Lower lobe of right lung (tissue), 2 donors: ENCODE results near the gene FADS1. TPM values are rescaled to one million over a fixed set of nuclear protein-coding genes. Genes with fewer than 3 reads are reported as not detected.

ENCODE experiments used
- ATAC-seq, 2 donors: fragments of 200-7000 bp; cut with Tn5 transposase; one replicate each; pipeline ENCODE4 v1.9.1; 2020 to 2022; ENCODE audit warnings: mild to moderate bottlenecking in 2 of 2, moderate library complexity in 2 of 2
- DNase-seq: peaks from one replicate; pipeline ENCODE4 v3.0.0-alpha.2; 2020
- H3K27ac ChIP-seq: fragments of 200-600 bp; one replicate; pipeline ENCODE4 v1.8.0; 2022
- H3K27me3 ChIP-seq: fragments of 200-600 bp; one replicate; pipeline ENCODE4 v1.8.0; 2022; ENCODE audit warnings: low read depth
- H3K36me3 ChIP-seq: fragments of 200-600 bp; one replicate; pipeline ENCODE4 v1.8.0; 2022; ENCODE audit warnings: mild to moderate bottlenecking
- H3K4me1 ChIP-seq: fragments of 200-600 bp; one replicate; pipeline ENCODE4 v1.8.0; 2022
- H3K4me3 ChIP-seq: fragments of 200-600 bp; one replicate; pipeline ENCODE4 v1.8.0; 2022; ENCODE audit warnings: mild to moderate bottlenecking
- H3K9me3 ChIP-seq: fragments of 200-600 bp; one replicate; pipeline ENCODE4 v1.8.0; 2022
- CTCF ChIP-seq: fragments of 200-600 bp; IDR thresholded peaks from one replicate; pipeline ENCODE4 v1.8.0; 2022; ENCODE audit warnings: antibody characterized with exemption, mild to moderate bottlenecking
- intact Hi-C: fragments of 100-400 bp; cut with DNase I; formaldehyde crosslinking; loops from one replicate; pipeline ENCODE4 v1.11.0; 2022
- total RNA-seq: library from RNA; stranded (reverse); fragmentation: NEBNext Ultra II Directional; extraction: Animal tissue kit (Norgen Biotek cat#: 25700); gene quantifications from one replicate; pipeline ENCODE4 v1.2.1, GENCODE V29; 2021
- donor health status: DM: no; HTN: yes; CAD: no; lungs with severe emphysema.

FADS1 gene
- total RNA-seq, 1 donor from 2014 or later = 63.6 TPM

- Histone ChIP-seq H3K9me3 (no peaks in the 10 kb centered on the region), H3K36me3 (no peaks in the 10 kb centered on the region), H3K4me3 (peak overlapping the region; percentile 67), H3K27ac (peak overlapping the region; percentile 85), H3K27me3 (peaks cover 17% of the 10 kb centered on the region), H3K4me1 (peaks cover 40% of the 10 kb centered on the region)
- intact Hi-C loops = no loop called here
- TF ChIP-seq CTCF = no peak
- peak in 1 of 2 donors; percentile 1 for ATAC-seq
- no peak for DNase-seq
These were observed 11.5 kb upstream of the FADS1 start for GRCh38 chr11:61828379-61828628.

GRCh38 chr11:61827571-61828378 is 11.0 kb upstream of the FADS1 start, which contains the start of gene FADS2:
FADS2 (plus strand) TSS chr11:61828300; CDS start chr11:61828391, 91 bp downstream.
- Histone ChIP-seq H3K27ac (peak within 1 kb of the TSS; percentile 85), H3K4me3 (peak within 1 kb of the TSS; percentile 67), H3K9me3 (no peaks in the 10 kb centered on the region), H3K4me1 (peaks cover 40% of the 10 kb centered on the region), H3K36me3 (no peaks in the 10 kb centered on the region), H3K27me3 (peaks cover 17% of the 10 kb centered on the region)
- peak; percentile 94 for DNase-seq
- intact Hi-C loops = no loop called here
- TF ChIP-seq CTCF = no peak
- peak; percentile 91 to 94 for ATAC-seq

GRCh38 chr11:61826930-61827570 is 10.2 kb upstream of the FADS1 start:
- H3K4me3 ChIP-seq = peak overlapping the region; percentile 67
- peaks cover 40% of the 10 kb centered on the region for H3K4me1 ChIP-seq
- H3K27me3 ChIP-seq = peaks cover 17% of the 10 kb centered on the region
- ATAC-seq (peak; percentile 4 to 30), DNase-seq (peak; percentile 65)
- intact Hi-C loops = no loop called here
- peak overlapping the region; percentile 85 for H3K27ac ChIP-seq
- H3K36me3 ChIP-seq = no peaks in the 10 kb centered on the region
- H3K9me3 ChIP-seq = no peaks in the 10 kb centered on the region
- TF ChIP-seq CTCF = no peak

- ATAC-seq = no peak
- H3K4me1 ChIP-seq = peaks cover 7% of the 10 kb centered on the region
- DNase-seq = no peak
- no peak overlapping the region for H3K4me3 ChIP-seq
- no peaks in the 10 kb centered on the region for H3K27me3 ChIP-seq
- TF ChIP-seq CTCF = no peak
- H3K36me3 ChIP-seq = no peaks in the 10 kb centered on the region
- intact Hi-C loops = no loop called here
- no peak overlapping the region for H3K27ac ChIP-seq
- no peaks in the 10 kb centered on the region for H3K9me3 ChIP-seq
These were observed 3.4 kb upstream of the FADS1 start for GRCh38 chr11:61820174-61820573.

GRCh38 chr11:61817471-61818202 is 834 bp upstream of the FADS1 start:
- Histone ChIP-seq H3K27me3 (no peaks in the 10 kb centered on the region), H3K36me3 (peaks cover 4% of the 10 kb centered on the region), H3K4me1 (peaks cover 12% of the 10 kb centered on the region), H3K27ac (peak overlapping the region; percentile 99), H3K9me3 (no peaks in the 10 kb centered on the region), H3K4me3 (peak overlapping the region; percentile 82)
- ATAC-seq (no peak), DNase-seq (no peak)
- TF ChIP-seq CTCF = no peak
- intact Hi-C loops = no loop called here
